GM19025 (cell line): Measurements from ENCODE around the gene TRAF2.

Experiments
- ATAC-seq: cut with Tn5 transposase; IDR thresholded peaks from one replicate; pipeline ENCODE4 v1.9.1; 2021; ENCODE audit warnings: mild to moderate bottlenecking, low read depth, moderate library complexity; ENCODE audit not compliant: unreplicated experiment

The TRAF2 gene

DNA sequence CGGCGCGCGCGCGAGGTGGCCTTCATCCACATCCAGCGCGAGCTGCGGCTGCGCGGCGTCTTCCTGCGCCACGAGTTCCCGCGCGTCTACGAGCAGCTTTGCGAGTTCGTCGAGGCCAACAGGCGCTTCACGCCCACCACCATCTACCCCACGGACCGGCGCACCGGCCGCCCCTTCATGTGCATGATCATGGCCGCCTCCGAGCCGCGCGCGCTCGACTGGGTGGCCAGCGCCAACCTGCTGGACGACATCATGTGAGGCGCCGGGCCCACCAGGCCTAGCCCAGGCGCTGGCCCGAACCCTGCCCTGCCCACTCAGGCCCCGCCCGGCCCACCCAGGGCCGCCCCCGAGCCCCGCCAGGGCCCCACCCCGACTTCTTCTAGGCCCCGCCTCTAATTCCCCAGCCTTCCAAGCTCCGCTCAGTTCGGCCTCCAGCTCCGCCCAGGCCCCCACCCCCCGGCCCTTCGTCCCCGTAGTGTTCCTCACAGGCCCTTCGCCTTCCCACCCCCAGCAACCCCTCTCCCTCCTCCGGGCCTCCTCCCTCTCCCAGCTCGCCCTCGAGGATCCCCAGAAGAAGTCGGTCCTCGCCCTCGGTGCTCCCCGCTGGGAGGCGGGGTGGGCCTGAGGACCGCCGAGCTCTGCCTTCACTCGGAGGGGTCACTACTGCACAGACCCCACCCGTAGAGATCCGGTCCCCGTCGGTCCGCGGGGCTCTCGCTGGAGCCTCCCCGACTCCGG is 39.1 kb upstream of the TRAF2 start:
- ATAC-seq, result no peak

DNA sequence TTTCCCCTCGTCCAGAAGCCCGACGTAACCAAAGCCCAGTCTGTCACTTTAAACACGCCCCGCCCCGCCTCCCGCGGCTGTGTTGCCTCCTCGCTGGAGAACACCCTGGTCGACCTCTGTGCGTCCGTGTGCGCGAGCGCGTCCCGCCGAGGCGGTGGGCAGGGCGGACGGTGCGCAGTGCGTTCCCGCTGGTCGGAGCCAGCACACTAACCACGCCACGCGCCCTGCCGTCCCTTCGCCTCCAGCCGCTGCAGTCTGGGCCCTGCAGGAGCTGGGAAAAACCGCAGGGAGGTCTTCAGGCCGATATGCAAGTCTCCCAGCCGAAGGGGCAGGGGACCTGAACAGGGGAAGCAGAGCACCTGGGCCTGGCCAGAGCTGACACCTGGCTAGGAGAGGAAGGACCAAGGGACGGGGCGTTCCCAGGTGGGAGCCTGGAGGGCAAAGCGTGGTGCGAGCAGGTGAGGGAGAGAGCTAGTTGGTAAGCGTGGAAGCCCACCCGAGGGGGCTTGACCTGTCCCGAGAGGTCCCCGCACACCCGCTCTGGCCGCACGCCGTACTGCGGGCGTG is 38.4 kb upstream of the TRAF2 start:
- no peak for ATAC-seq

DNA sequence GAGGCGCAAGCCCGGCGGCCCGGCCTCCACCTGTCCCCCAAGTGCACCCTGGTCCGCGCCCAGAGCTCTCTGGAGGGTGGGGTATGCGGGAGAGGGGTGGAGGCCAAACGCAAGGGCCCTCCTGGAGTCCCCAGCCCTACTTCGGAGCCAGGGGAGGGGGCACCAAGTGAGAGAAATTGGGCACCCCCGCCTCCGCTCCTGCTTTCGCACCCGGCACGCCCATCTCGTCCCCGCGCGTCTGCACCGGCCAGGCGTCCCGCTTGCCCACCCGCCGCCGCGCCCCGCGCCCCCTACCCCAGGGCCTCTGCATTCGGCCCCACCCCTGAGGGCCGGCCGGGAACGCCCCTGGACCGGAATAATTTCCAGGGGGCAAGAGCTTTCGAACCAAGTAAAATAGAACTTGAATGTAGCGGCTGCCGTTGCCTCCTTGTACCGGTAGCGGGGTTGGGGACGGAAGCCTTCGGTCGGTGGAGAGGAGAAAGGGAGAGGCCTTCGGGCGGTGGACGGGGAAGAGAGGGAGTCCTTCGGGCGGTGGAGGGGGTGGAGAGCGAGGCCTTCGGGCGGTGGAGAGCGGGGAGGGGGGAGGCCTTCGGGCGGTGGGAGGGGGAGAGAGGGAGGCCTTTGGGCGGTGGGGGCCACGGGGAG is 37.8 kb upstream of the TRAF2 start:
- peak; percentile 6 for ATAC-seq

DNA sequence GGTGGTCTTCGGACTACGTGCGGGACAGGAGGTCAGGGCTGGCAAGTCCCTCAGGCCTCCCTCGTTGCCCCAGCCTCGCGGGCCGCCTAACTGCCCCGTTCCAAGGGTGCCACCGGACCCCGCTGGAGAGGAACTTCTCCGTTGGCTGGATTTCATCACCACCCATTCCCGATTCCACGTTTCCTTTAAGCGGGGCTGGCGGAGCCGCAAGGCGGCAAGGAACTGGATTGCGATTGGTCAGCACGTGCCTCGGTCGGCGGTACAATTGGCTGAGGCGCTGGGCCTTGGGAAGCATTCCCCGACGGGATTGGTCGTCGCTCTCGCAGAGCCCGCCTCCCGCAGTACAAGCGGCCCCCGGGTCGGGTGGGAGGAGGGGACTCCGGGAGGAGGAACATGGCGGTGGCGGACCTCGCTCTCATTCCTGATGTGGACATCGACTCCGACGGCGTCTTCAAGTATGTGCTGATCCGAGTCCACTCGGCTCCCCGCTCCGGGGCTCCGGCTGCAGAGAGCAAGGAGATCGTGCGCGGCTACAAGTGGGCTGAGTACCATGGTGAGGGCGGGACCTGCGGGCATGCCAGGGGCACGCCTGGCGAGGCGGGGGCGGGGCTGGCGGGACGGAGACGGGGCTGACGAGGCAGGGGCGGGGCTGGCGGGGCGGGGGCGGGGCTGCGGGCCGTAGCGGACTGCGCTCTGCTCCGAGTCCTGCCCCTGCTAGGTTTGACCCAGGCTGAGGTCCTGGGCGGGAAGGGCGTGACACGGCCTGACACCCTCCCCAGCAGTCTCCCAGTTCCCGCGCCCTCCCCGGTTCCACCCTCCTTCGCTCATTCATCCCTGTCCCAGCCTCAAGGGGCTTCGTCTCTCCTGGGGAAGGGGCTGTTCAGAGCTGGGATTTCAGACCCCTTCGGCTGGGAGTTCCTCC is 37.0 kb upstream of the TRAF2 start, which contains the start of gene PHPT1:
PHPT1 (plus strand) TSS at position 372 of the 922 bp plus-strand sequence; CDS start at position 394, 22 bp downstream.
- ATAC-seq, result peak; percentile 82

- ATAC-seq, result no peak
These were observed 36.1 kb upstream of the TRAF2 start for GRCh38 chr9:136849960-136850865.

DNA sequence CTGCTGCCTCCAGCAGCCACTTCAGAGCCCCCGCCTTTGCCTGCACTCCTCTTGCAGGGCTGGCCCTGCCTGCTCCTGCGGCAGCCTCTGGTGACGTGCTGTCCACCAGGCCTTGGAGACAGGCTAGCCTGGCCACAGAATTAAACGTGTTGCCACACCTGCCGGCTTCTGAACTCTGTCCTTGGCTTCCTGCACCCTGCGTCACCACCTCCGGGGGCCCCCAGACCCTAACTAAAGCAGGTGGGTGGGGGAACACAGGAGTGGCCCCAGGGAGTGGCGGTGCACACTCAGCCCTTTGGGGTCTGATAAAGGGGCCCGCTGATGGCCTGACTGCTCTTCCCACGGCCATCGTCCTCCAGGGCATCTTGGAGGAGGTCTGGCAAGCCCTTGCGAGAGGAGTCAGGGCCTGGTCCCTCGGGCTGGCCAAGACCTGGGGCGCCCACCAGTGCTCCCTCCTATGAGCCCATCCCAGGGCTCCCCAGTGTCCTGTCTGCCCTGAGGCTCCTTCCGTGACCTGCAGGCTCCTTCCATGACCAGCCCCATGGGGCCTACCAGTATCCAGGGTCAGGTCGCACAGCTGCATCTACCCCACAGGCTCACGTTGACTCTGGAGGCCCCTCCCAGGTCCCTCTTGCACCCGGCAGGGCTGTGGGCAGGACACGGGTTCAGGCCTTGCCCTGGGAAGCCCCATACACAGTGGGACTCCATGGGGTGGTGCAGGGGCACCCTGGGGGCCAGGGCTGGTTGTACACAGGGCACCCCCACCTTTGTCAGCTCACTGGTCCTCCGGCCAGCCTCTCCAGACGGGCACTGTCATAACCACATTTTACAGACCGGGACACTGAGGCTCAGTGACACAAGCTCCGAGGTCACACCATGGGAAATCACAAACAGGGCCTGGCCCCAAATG is 35.2 kb upstream of the TRAF2 start:
- ATAC-seq, result no peak

GRCh38 chr9:136851941-136852663 is 34.2 kb upstream of the TRAF2 start, which contains the start of gene MAMDC4:
Gene MAMDC4, plus strand, starts transcription at chr9:136852346. Its CDS starts 71 bp downstream, at chr9:136852417.
- ATAC-seq, result no peak

GRCh38 chr9:136852664-136853595 is 33.4 kb upstream of the TRAF2 start:
- ATAC-seq, result no peak

DNA sequence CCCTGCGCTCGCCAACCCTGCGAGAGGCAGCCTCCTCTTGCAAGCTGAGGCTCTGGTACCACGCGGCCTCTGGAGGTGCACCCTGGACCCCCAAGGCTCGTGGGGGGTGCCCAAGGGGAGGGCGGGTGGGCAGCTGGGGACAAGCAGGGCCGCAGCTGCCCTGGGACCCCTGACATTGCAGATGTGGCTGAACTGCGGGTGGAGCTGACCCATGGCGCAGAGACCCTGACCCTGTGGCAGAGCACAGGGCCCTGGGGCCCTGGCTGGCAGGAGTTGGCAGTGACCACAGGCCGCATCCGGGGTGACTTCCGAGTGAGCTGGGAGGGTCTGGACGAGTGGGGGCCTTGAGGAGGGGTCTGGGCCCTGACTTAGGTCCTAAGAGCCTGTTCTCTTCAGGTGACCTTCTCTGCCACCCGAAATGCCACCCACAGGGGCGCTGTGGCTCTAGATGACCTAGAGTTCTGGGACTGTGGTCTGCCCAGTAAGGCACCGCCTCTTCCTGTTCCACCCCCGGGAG is 32.7 kb upstream of the TRAF2 start:
- ATAC-seq, result no peak

- no peak for ATAC-seq
These were observed 32.0 kb upstream of the TRAF2 start for GRCh38 chr9:136854113-136854841.

GRCh38 chr9:136854842-136855460 is 31.4 kb upstream of the TRAF2 start:
- ATAC-seq, result no peak

DNA sequence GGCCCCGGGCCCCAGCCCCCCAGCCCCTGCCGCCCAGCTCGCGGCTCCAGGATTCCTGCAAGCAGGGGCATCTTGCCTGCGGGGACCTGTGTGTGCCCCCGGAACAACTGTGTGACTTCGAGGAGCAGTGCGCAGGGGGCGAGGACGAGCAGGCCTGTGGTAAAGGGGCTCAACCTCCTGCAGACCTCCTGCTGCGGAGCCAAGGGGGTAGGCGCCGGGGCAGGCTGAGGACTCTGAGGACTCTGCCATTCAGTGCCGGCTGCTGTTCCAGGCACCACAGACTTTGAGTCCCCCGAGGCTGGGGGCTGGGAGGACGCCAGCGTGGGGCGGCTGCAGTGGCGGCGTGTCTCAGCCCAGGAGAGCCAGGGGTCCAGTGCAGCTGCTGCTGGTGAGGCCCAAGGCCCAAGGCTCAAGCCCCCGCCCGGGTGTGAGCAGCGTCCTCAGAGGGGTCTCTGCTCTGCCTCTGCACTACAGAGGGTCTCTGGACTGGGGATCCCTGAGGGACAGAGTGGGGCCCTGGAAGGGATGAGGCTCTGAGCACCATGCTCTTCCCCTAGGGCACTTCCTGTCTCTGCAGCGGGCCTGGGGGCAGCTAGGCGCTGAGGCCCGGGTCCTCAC is 30.7 kb upstream of the TRAF2 start:
- ATAC-seq, result no peak

DNA sequence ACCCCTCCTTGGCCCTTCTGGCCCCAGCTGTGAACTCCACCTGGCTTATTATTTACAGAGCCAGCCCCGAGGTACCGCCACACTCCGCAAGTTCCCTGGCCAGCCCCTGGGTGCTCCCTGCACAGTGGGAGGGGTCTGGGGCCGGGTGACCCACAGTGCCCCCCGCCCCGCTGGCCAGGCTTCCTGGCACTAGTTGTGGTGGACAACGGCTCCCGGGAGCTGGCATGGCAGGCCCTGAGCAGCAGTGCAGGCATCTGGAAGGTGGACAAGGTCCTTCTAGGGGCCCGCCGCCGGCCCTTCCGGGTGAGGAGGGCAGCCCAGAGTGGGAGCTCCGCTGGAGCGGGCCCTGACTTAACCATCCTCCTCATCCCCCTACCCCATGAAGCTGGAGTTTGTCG is 30.2 kb upstream of the TRAF2 start:
- no peak for ATAC-seq

GRCh38 chr9:136856541-136857141 is 29.7 kb upstream of the TRAF2 start:
- no peak for ATAC-seq

GRCh38 chr9:136857166-136857565 is 29.1 kb upstream of the TRAF2 start:
- no peak for ATAC-seq
